Peyer's patch (tissue), 4 donors: ENCODE measurements around the gene PDK3. TPM values are rescaled to one million over a fixed set of nuclear protein-coding genes. Genes with fewer than 3 reads are reported as not detected.

Experiments
- DNase-seq, 3 donors: peaks; one replicate each; pipeline ENCODE4 v3.0.0-alpha.2; 2017 to 2019
- H3K27ac ChIP-seq, 4 donors: fragments of 200-600 bp; sonication (generic); one replicate each; pipeline ENCODE4 v1.5.1; 2016 to 2019
- H3K27me3 ChIP-seq, 2 donors: fragments of 200-600 bp; sonication (generic); one replicate each; pipeline ENCODE4 v1.5.1; 2019
- H3K36me3 ChIP-seq, 3 donors: fragments of 200-600 bp; sonication (generic); one replicate each; pipeline ENCODE4 v1.5.1; 2016 to 2019
- H3K4me1 ChIP-seq, 4 donors: fragments of 200-600 bp; sonication (generic); one replicate each; pipeline ENCODE4 v1.5.1; 2016 to 2019
- H3K4me3 ChIP-seq, 4 donors: fragments of 200-600 bp; sonication (generic); 1 replicate in 3 of 4; 2 replicates in 1 of 4; pipeline ENCODE4 v1.5.1; 2016 to 2019; ENCODE audit warnings: mild to moderate bottlenecking in 1 of 4
- H3K9me3 ChIP-seq, 4 donors: fragments of 200-600 bp; sonication (generic); one replicate each; pipeline ENCODE4 v1.5.1; 2016 to 2019; ENCODE audit warnings: mild to moderate bottlenecking in 1 of 4
- CTCF ChIP-seq, 6 experiments: fragments of 450-650 bp in 4 of 6; fragments of 200-600 bp in 2 of 6; sonication (generic) in 1 of 6; IDR thresholded peaks; one replicate each; pipeline ENCODE4 v1.5.1; 2017 to 2019; ENCODE audit warnings: antibody characterized with exemption in 6 of 6, mild to moderate bottlenecking in 3 of 6, moderate library complexity in 1 of 6
- POLR2A ChIP-seq, 2 donors: fragments of 450-650 bp; IDR thresholded peaks; one replicate each; pipeline ENCODE4 v1.5.1; 2017; ENCODE audit warnings: antibody characterized with exemption in 2 of 2, mild to moderate bottlenecking in 2 of 2, moderate library complexity in 2 of 2
- total RNA-seq, 4 donors: library from RNA; depleted of rRNA; stranded (reverse); fragments of >200 nt; gene quantifications; one replicate each; pipeline ENCODE4 v1.1.0, GENCODE V29; 2016

PDK3 gene
- total RNA-seq, 4 donors from 2014 or later, result 26.4 to 56.0 (median 32.5) TPM

- Histone ChIP-seq H3K9me3 (no peaks in the 10 kb centered on the region), H3K4me1 (no peaks in the 10 kb centered on the region), H3K27ac (peak overlapping the region in 1 of 4 donors; percentile 26), H3K36me3 (no peaks in the 10 kb centered on the region), H3K4me3 (no peak overlapping the region), H3K27me3 (no peaks in the 10 kb centered on the region)
- DNase-seq, result no peak
- TF ChIP-seq CTCF (IDR thresholded peaks at IDR 0.05) (no peak), POLR2A (IDR thresholded peaks at IDR 0.05) (no peak)
Observed at GRCh38 chrX:24443918-24444317, 21.2 kb upstream of the PDK3 start.

- no peaks in the 10 kb centered on the region for H3K27me3 ChIP-seq
- H3K4me3 ChIP-seq, result no peak overlapping the region
- DNase-seq, result no peak
- H3K4me1 ChIP-seq, result no peaks in the 10 kb centered on the region
- no peaks in the 10 kb centered on the region for H3K9me3 ChIP-seq
- TF ChIP-seq CTCF (IDR thresholded peaks at IDR 0.05) (no peak), POLR2A (IDR thresholded peaks at IDR 0.05) (no peak)
- no peaks in the 10 kb centered on the region for H3K36me3 ChIP-seq
- no peak overlapping the region for H3K27ac ChIP-seq
Observed at GRCh38 chrX:24444645-24445044, 20.4 kb upstream of the PDK3 start.

GRCh38 chrX:24448762-24449250 is 16.3 kb upstream of the PDK3 start:
- Histone ChIP-seq H3K4me1 (no peaks in the 10 kb centered on the region), H3K27me3 (no peaks in the 10 kb centered on the region), H3K27ac (no peak overlapping the region), H3K4me3 (no peak overlapping the region), H3K9me3 (peaks cover 0 to 3% (median 0%) of the 10 kb centered on the region in 4 donors), H3K36me3 (no peaks in the 10 kb centered on the region)
- no peak for DNase-seq
- TF ChIP-seq POLR2A (IDR thresholded peaks at IDR 0.05) (no peak), CTCF (IDR thresholded peaks at IDR 0.05) (no peak)

- Histone ChIP-seq H3K9me3 (no peaks in the 10 kb centered on the region), H3K4me3 (no peak overlapping the region)
- DNase-seq, result no peak
Observed at GRCh38 chrX:24463077-24463476, 2.0 kb upstream of the PDK3 start.

GRCh38 chrX:24464498-24464835 is 619 bp upstream of the PDK3 start:
- DNase-seq, result no peak
- no peaks in the 10 kb centered on the region for H3K4me1 ChIP-seq

More at GRCh38 chrX:24463077-24463476, 2.0 kb upstream of the PDK3 start:
- Histone ChIP-seq H3K27ac (no peak overlapping the region), H3K36me3 (no peaks in the 10 kb centered on the region), H3K4me1 (no peaks in the 10 kb centered on the region), H3K27me3 (no peaks in the 10 kb centered on the region)
- no peak for TF ChIP-seq CTCF (IDR thresholded peaks at IDR 0.05)
- no peak for TF ChIP-seq POLR2A (IDR thresholded peaks at IDR 0.05)

GRCh38 chrX:24465532-24465865 is 413 bp downstream of the PDK3 start:
- Histone ChIP-seq H3K27ac (peak overlapping the region; percentile 84 to 91 (median 88)), H3K27me3 (no peaks in the 10 kb centered on the region), H3K4me3 (peak overlapping the region; percentile 64 to 90 (median 73)), H3K9me3 (no peaks in the 10 kb centered on the region), H3K36me3 (no peaks in the 10 kb centered on the region), H3K4me1 (no peaks in the 10 kb centered on the region)
- TF ChIP-seq CTCF (IDR thresholded peaks at IDR 0.05) (no peak), POLR2A (IDR thresholded peaks at IDR 0.05) (no peak)
- DNase-seq, result peak in 1 of 3 donors; percentile 49

More at GRCh38 chrX:24464498-24464835, 619 bp upstream of the PDK3 start:
- Histone ChIP-seq H3K4me3 (peak overlapping the region; percentile 64 to 90 (median 73)), H3K36me3 (no peaks in the 10 kb centered on the region), H3K9me3 (no peaks in the 10 kb centered on the region), H3K27me3 (no peaks in the 10 kb centered on the region), H3K27ac (peak overlapping the region; percentile 84 to 91 (median 88))
- no peak for TF ChIP-seq POLR2A (IDR thresholded peaks at IDR 0.05)
